HUES48 (cell line): ENCODE data around the gene ATF7IP2.
"Not testable (repeated sequence)": the region's sequence is repeated elsewhere in the genome, so short reads cannot be mapped to it uniquely, and the experiment has no call there.

ENCODE experiments used
- H3K27ac ChIP-seq: one replicate; pipeline ENCODE4 v1.7.0; 2013; ENCODE audit warnings: low read depth, low read length, inconsistent platforms
- H3K27me3 ChIP-seq: 2 replicates; pipeline ENCODE4 v1.6.1; 2013; ENCODE audit warnings: mild to moderate bottlenecking, low read length; ENCODE audit not compliant: control insufficient read depth, insufficient read depth
- H3K36me3 ChIP-seq: 2 replicates; pipeline ENCODE4 v1.6.1; 2013; ENCODE audit warnings: low read length; ENCODE audit not compliant: control insufficient read depth, insufficient read depth
- H3K4me1 ChIP-seq: 2 replicates; pipeline ENCODE4 v1.6.1; 2013; ENCODE audit warnings: mild to moderate bottlenecking, low read length; ENCODE audit not compliant: control insufficient read depth, insufficient read depth
- H3K4me3 ChIP-seq: 2 replicates; pipeline ENCODE4 v1.5.1; 2013; ENCODE audit warnings: mild to moderate bottlenecking, low read depth, low read length
- H3K9ac ChIP-seq: 2 replicates; pipeline ENCODE4 v1.6.1; 2013; ENCODE audit warnings: mild to moderate bottlenecking, low read depth, low read length, moderate library complexity
- H3K9me3 ChIP-seq: 2 replicates; pipeline ENCODE4 v1.6.1; 2013; ENCODE audit warnings: low read length; ENCODE audit not compliant: control insufficient read depth, insufficient read depth

Gene ATF7IP2

DNA sequence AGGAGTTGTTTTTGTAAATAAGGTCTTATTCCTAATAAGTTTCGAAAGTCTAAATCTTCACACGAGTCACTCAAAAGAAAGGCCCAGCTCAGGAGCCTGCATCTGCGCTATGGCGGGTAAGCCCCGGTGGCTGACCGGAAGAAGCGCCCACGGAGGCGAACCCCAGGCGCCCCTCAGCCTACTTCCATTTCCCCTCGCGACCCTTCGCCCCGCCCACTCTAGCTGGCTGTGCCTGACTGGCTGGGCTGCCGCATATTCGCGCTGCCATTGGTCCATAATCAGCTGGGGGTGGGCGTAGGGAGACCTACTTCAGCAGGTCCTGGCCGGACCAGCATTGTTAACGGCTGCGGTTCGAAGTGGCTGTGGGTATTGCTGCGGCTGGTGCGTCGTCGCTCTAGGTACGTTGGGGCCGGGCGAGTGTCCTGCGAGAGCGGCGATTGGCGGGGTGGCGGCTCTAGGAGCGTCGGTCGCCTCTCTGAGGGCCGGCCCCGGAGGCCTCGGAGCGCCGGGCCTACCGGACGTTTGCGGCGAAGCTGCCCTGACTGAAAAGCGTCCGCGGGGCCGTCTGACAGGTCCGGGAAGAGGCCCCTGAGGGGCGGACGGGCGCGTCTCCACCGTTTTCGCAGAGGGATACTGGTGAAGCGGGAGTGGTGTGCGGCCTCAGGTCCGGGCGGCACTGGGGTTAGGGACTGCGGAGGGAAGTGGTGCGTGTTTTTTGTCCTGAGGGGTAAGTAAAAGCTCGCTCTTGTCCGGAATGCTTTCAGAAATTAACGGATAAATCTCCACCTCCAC, at the start of gene ATF7IP2:
Gene ATF7IP2, plus strand, starts transcription at position 337 of the 792 bp plus-strand sequence. CDS start 44,560 bp downstream, outside the sequence.
- H3K27me3 ChIP-seq: no peaks in the 10 kb centered on the region
- H3K4me3 ChIP-seq: peak within 1 kb of the TSS; percentile 89
- H3K9ac ChIP-seq: peak within 1 kb of the TSS; percentile 58
- peak within 1 kb of the TSS; percentile 63 for H3K27ac ChIP-seq
- 0 out of 2 replicates have a peak, but pooled peaks cover 2% of the 10 kb centered on the region for H3K9me3 ChIP-seq
- H3K4me1 ChIP-seq: peaks cover 7% of the 10 kb centered on the region; the same call in 1 of the 2 replicates
- no peaks in the 10 kb centered on the region for H3K36me3 ChIP-seq

GRCh38 chr16:10338426-10338825, 47.4 kb upstream of the ATF7IP2 start:
- Histone ChIP-seq H3K9me3 (peaks cover 35% of the 10 kb centered on the region), H3K36me3 (no peaks in the 10 kb centered on the region), H3K4me3 (no peak overlapping the region), H3K9ac (no peak overlapping the region), H3K27me3 (no peaks in the 10 kb centered on the region), H3K27ac (no peak overlapping the region), H3K4me1 (no peaks in the 10 kb centered on the region)

DNA sequence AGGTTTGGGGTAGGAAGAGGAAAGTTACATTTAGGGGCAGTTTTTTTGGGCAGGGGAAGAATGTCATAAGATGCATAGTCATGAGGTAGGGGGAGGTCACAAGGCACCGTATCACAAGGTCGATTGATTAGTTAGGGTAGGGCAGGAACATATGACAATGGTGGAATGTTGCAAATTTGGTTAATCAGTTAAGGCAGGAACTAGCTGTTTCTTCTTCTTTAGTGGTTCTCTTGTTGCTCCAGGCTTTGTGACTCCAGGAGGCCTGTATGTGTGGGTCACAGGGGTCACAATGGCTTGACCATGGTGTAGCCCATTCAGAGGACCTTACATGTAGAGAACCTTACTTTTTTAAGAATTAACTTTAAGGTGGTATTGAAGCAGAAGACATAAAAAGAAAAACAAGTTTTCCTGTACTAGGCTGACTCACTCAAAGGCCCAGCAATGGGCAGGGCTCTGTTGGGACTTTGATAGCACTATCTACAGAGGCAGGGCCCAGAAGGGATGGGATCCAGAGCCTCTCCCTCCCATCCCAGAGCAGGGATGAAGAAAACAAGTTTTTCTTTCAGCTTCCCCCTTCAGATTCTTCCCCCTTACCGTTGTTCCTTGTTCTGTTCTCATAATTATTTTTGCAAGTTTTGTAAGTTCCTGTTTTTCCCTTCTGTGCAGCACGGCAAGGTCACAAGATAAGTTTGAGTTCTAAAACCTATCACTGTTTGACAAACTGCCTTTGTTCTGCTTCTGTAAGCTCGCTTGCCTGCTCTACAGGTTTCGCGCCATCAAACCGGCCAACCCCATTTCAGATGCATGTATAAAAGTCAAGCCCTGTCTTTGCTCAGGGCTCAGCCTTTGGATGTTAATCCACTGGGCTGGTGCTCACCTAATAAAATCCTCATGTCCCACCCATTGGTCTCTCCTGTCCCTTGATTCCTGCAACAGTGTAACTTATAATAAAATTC, 45.8 kb upstream of the ATF7IP2 start:
- H3K4me1 ChIP-seq: no peaks in the 10 kb centered on the region
- no peak overlapping the region for H3K27ac ChIP-seq
- H3K27me3 ChIP-seq: no peaks in the 10 kb centered on the region
- H3K9ac ChIP-seq: no peak overlapping the region
- no peaks in the 10 kb centered on the region for H3K36me3 ChIP-seq
- H3K9me3 ChIP-seq: peaks cover 41% of the 10 kb centered on the region
- H3K4me3 ChIP-seq: no peak overlapping the region

GRCh38 chr16:10343124-10343760, 42.6 kb upstream of the ATF7IP2 start:
- Histone ChIP-seq H3K4me3 (no peak overlapping the region), H3K36me3 (no peaks in the 10 kb centered on the region), H3K4me1 (no peaks in the 10 kb centered on the region), H3K9me3 (peaks cover 45% of the 10 kb centered on the region), H3K27me3 (no peaks in the 10 kb centered on the region), H3K9ac (no peak overlapping the region), H3K27ac (no peak overlapping the region)

GRCh38 chr16:10344699-10345098, 41.2 kb upstream of the ATF7IP2 start:
- peaks cover 37% of the 10 kb centered on the region for H3K9me3 ChIP-seq
- not testable (repeated sequence) for H3K27me3 ChIP-seq, H3K36me3 ChIP-seq, H3K4me3 ChIP-seq, H3K9ac ChIP-seq, H3K4me1 ChIP-seq, H3K27ac ChIP-seq

- Histone ChIP-seq H3K9me3 (peaks cover 28% of the 10 kb centered on the region), H3K27ac (no peak overlapping the region), H3K4me1 (no peaks in the 10 kb centered on the region), H3K27me3 (no peaks in the 10 kb centered on the region), H3K9ac (no peak overlapping the region), H3K4me3 (no peak overlapping the region), H3K36me3 (no peaks in the 10 kb centered on the region)
These were observed 40.2 kb upstream of the ATF7IP2 start for GRCh38 chr16:10345629-10346028.

- H3K27me3 ChIP-seq: no peaks in the 10 kb centered on the region
- H3K27ac ChIP-seq: no peak overlapping the region
These were observed 36.0 kb upstream of the ATF7IP2 start for GRCh38 chr16:10349851-10350250.

DNA sequence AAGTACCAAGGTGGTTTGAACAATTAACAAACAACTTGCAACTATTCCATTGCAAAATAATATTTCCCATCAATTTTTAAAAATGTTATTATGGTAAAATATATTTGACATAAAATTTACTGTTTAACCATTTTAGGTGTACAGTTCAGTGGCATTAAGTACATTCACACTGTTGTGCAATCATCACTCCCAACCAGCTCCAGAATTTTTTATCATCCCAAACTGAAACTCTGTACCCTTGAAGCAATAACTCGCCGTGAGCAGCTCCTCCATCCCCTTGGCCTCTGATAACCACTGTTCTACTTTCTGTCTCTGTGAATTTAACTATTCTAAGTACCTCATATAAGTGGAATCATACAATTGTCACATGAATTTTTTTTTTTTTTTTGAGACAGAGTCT, 33.6 kb upstream of the ATF7IP2 start:
- no peaks in the 10 kb centered on the region for H3K27me3 ChIP-seq
- H3K9me3 ChIP-seq: no peaks in the 10 kb centered on the region
- no peak overlapping the region for H3K4me3 ChIP-seq
- H3K36me3 ChIP-seq: no peaks in the 10 kb centered on the region
- no peak overlapping the region for H3K9ac ChIP-seq
- no peak overlapping the region for H3K27ac ChIP-seq
- no peaks in the 10 kb centered on the region for H3K4me1 ChIP-seq

More at GRCh38 chr16:10349851-10350250, 36.0 kb upstream of the ATF7IP2 start:
- Histone ChIP-seq H3K9ac (no peak overlapping the region), H3K4me1 (no peaks in the 10 kb centered on the region), H3K9me3 (0 out of 2 replicates have a peak, but pooled peaks cover 4% of the 10 kb centered on the region), H3K36me3 (no peaks in the 10 kb centered on the region), H3K4me3 (no peak overlapping the region)

DNA sequence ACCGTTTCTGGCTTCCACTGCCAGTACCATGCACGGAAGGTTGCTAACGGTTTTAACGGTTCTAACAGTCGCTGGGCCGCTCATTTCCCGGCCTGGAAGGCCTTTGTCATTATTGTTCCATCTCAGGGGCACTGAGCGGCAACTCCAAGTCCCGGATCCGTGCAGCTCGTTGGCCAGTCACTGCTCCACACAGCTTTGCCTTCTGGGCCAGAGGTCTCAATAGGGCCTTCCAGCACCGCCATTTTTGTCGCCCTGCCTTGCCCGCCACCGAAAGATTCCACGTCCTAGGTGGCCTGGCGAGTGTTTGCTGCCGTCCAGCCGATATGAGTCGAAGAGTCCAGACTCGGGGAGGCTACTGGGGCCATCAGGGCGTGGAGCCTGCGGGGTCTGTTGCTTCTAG, 30.3 kb upstream of the ATF7IP2 start:
- Histone ChIP-seq H3K4me1 (no peaks in the 10 kb centered on the region), H3K36me3 (no peaks in the 10 kb centered on the region)

GRCh38 chr16:10356870-10357842, 28.7 kb upstream of the ATF7IP2 start:
- H3K9ac ChIP-seq: no peak overlapping the region
- H3K9me3 ChIP-seq: no peaks in the 10 kb centered on the region
- no peak overlapping the region for H3K4me3 ChIP-seq
- no peaks in the 10 kb centered on the region for H3K4me1 ChIP-seq
- no peaks in the 10 kb centered on the region for H3K36me3 ChIP-seq
- no peaks in the 10 kb centered on the region for H3K27me3 ChIP-seq
- H3K27ac ChIP-seq: no peak overlapping the region

More for the DNA sequence above, 30.3 kb upstream of the ATF7IP2 start:
- Histone ChIP-seq H3K9ac (no peak overlapping the region), H3K9me3 (no peaks in the 10 kb centered on the region), H3K27ac (no peak overlapping the region), H3K4me3 (no peak overlapping the region), H3K27me3 (no peaks in the 10 kb centered on the region)
